Hematopoietic multipotent progenitor cell treated with erythropoietin and hydrocortisone succinate and interleukin-3 and kit ligand, for 4 days (in vitro differentiated cells): Measurements from ENCODE around the gene SORBS2.
A peak's percentile ranks its signal among the peaks of the same experiment; 100 is the strongest.

Experiments
- DNase-seq: peaks from one replicate; pipeline ENCODE4 v3.0.0-alpha.2; 2015

SORBS2 gene

GRCh38 chr4:185624259-185624589, 187.8 kb downstream of the SORBS2 start:
- no peak for DNase-seq

- DNase-seq: no peak
Observed at GRCh38 chr4:185623444-185624258, 188.3 kb downstream of the SORBS2 start.

- DNase-seq: no peak
Observed at GRCh38 chr4:185608185-185608584, 203.8 kb downstream of the SORBS2 start.

GRCh38 chr4:185602397-185602796, 209.6 kb downstream of the SORBS2 start:
- no peak for DNase-seq

- no peak for DNase-seq
Observed at GRCh38 chr4:185600801-185601434, 211.1 kb downstream of the SORBS2 start.

- DNase-seq: no peak
Observed at GRCh38 chr4:185599553-185600243, 212.3 kb downstream of the SORBS2 start.

GRCh38 chr4:185598846-185599552, 213.0 kb downstream of the SORBS2 start:
- DNase-seq: no peak

GRCh38 chr4:185597532-185598188, 214.3 kb downstream of the SORBS2 start:
- peak; percentile 74 for DNase-seq

GRCh38 chr4:185592845-185593488, 219.0 kb downstream of the SORBS2 start:
- no peak for DNase-seq

GRCh38 chr4:185592438-185592837, 219.6 kb downstream of the SORBS2 start:
- DNase-seq: no peak

GRCh38 chr4:185591679-185592141, 220.3 kb downstream of the SORBS2 start:
- DNase-seq: no peak

GRCh38 chr4:185590982-185591381, 221.0 kb downstream of the SORBS2 start:
- no peak for DNase-seq

GRCh38 chr4:185589067-185589836, 222.7 kb downstream of the SORBS2 start:
- DNase-seq: no peak

GRCh38 chr4:185587427-185588161, 224.4 kb downstream of the SORBS2 start:
- DNase-seq: peak; percentile 18

- DNase-seq: no peak
Observed at GRCh38 chr4:185587030-185587426, 225.0 kb downstream of the SORBS2 start.

GRCh38 chr4:185585211-185585610, 226.8 kb downstream of the SORBS2 start:
- DNase-seq: no peak

GRCh38 chr4:185583813-185584212, 228.2 kb downstream of the SORBS2 start:
- no peak for DNase-seq

GRCh38 chr4:185582651-185583400, 229.2 kb downstream of the SORBS2 start:
- no peak for DNase-seq

GRCh38 chr4:185580699-185581098, 231.3 kb downstream of the SORBS2 start:
- DNase-seq: no peak

- no peak for DNase-seq
Observed at GRCh38 chr4:185578284-185578683, 233.7 kb downstream of the SORBS2 start.
